Psoas muscle (tissue), 8 donors: ENCODE results near the gene PALLD. TPM values are rescaled to one million over a fixed set of nuclear protein-coding genes. Genes with fewer than 3 reads are reported as not detected.

Experiments used
- ATAC-seq, 4 donors: fragments of 200-7000 bp; cut with Tn5 transposase; one replicate each; pipeline ENCODE4 v1.9.1; 2020; ENCODE audit warnings: moderate library complexity in 3 of 4, mild to moderate bottlenecking in 2 of 4
- DNase-seq, 2 donors: peaks; one replicate each; pipeline ENCODE4 v3.0.0-alpha.2; 2020
- H3K27ac ChIP-seq: fragments of 200-600 bp; one replicate; pipeline ENCODE4 v1.8.0; 2022
- H3K27me3 ChIP-seq, 3 donors: fragments of 200-600 bp in 1 of 3; one replicate each; pipeline versions ENCODE4 v1.6.1 to v1.8.0; 2013 to 2022; ENCODE audit warnings: low read length in 2 of 3, mild to moderate bottlenecking in 2 of 3, moderate library complexity in 1 of 3; ENCODE audit not compliant: insufficient read depth in 3 of 3
- H3K36me3 ChIP-seq, 2 donors: fragments of 200-600 bp in 1 of 2; one replicate each; pipeline versions ENCODE4 v1.6.1 to v1.8.0; 2013 to 2022; ENCODE audit warnings: low read depth in 1 of 2, mild to moderate bottlenecking in 1 of 2, moderate library complexity in 1 of 2; ENCODE audit not compliant: insufficient read depth in 1 of 2
- H3K4me1 ChIP-seq: fragments of 200-600 bp; one replicate; pipeline ENCODE4 v1.8.0; 2022
- H3K4me3 ChIP-seq: fragments of 200-600 bp; one replicate; pipeline ENCODE4 v1.8.0; 2022; ENCODE audit warnings: mild to moderate bottlenecking
- H3K9me3 ChIP-seq: fragments of 200-600 bp; one replicate; pipeline ENCODE4 v1.8.0; 2022
- WGBS, 3 donors: extraction: QIAGEN DNeasy Blood & Tissue Kit; methylation state at CpG; one replicate each; pipeline versions ENCODE4 v1.1.6 to v1.1.7; 2013; 5-methylcytosine and 5-hydroxymethylcytosine counted together
- intact Hi-C, 2 donors: fragments of 100-400 bp; cut with DNase I; formaldehyde crosslinking; loops; one replicate each; pipeline versions ENCODE4 v1.11.0 to v1.14.2; 2022
- polyA plus RNA-seq, 3 donors: library from polyadenylated mRNA; stranded (reverse); fragments of 200-250 nt; gene quantifications; one replicate each; pipeline ENCODE4 v1.2.3, GENCODE V29; 2013
- total RNA-seq, 4 donors: library from RNA; stranded (reverse); fragmentation: NEBNext Ultra II Directional in 2 of 4; extraction: Animal tissue kit (Norgen Biotek cat#: 25700) in 2 of 4; gene quantifications; one replicate each; pipeline versions ENCODE4 v1.2.1 to v1.2.4, GENCODE V29; 2021 to 2023
- TF ChIP-seq, protein P1 (sequence below): fragments of 200-600 bp; IDR thresholded peaks from one replicate; pipeline ENCODE4 v1.8.0; 2022; ENCODE audit warnings: antibody characterized with exemption
- donor health status: healthy with polysubstance abuse.
- donor health status: DM: no; HTN: no; CAD: no; lungs with moderate emphysema.
- donor health status: Bipolar disorder and iron deficiency.
- donor health status: healthy.
- donor health status: DM: yes; HTN: yes; CAD: no.
- donor health status: DM: no; HTN: no; CAD: no.
- donor health status: DM: no; HTN: no; CAD: no.
- donor health status: DM: yes; HTN: yes; CAD: no.

The PALLD gene
- total and polyA plus RNA-seq, 7 donors: 19.2 to 245 (median 168) TPM

DNA sequence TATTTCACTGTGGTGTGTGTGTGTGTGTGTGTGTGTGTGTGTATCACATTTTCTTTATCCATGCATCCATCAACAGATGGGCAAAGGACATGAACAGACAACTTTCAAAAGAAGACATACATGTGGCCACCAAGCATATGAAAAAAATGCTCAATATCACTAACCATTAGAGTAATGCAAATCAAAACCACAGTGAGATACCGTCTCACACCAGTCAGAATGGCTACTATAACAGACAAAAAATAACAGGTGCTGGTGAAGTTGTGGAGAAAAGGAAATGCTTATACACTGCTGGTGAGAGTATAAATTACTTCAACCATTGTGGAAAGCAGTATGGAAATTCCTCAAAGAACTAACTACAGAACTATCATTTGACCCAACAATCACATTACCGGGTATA is 83.4 kb downstream of the PALLD start:
- intact Hi-C loops: loop anchor here (10.0 kb wide), 2 partner anchors 95 to 105 kb away; no protein-coding TSS in a partner anchor

DNA sequence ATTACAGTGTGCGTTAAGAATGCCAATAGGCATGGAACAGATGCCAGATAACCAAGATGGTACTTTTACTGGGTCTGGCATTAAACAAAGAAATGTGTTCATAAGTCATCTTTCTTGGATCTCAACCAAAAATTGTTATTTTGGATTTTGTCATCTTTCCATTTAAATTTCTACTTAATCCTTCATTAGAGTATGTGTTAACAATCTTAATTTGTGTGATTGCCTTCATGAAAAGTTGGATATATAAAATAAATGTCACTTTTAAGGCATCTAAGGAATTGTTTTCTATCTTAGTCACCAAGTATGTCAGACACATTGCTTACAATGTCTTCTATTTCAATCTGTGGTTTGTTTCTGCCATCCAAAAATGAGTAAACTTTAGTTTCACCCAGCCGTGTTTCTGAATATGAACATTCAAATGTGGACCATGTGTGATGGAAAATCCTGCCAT is 87.5 kb downstream of the PALLD start:
- intact Hi-C loops: loop anchor here (10.0 kb wide), 2 partner anchors 90 to 100 kb away; no protein-coding TSS in a partner anchor
- Histone ChIP-seq H3K4me3 (no peak overlapping the region), H3K9me3 (no peaks in the 10 kb centered on the region), H3K27ac (no peak overlapping the region), H3K4me1 (peaks cover 18% of the 10 kb centered on the region), H3K27me3 (no peaks in the 10 kb centered on the region), H3K36me3 (no peaks in the 10 kb centered on the region)
- no peak for ATAC-seq
- 35 to 78% (median 53%) methylated on average over 2 of the region's 2 CpGs for WGBS, 3 donors
- DNase-seq: no peak
- TF ChIP-seq, protein P1, sequence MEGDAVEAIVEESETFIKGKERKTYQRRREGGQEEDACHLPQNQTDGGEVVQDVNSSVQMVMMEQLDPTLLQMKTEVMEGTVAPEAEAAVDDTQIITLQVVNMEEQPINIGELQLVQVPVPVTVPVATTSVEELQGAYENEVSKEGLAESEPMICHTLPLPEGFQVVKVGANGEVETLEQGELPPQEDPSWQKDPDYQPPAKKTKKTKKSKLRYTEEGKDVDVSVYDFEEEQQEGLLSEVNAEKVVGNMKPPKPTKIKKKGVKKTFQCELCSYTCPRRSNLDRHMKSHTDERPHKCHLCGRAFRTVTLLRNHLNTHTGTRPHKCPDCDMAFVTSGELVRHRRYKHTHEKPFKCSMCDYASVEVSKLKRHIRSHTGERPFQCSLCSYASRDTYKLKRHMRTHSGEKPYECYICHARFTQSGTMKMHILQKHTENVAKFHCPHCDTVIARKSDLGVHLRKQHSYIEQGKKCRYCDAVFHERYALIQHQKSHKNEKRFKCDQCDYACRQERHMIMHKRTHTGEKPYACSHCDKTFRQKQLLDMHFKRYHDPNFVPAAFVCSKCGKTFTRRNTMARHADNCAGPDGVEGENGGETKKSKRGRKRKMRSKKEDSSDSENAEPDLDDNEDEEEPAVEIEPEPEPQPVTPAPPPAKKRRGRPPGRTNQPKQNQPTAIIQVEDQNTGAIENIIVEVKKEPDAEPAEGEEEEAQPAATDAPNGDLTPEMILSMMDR: no peak

More for the DNA sequence above, 83.4 kb downstream of the PALLD start:
- Histone ChIP-seq H3K9me3 (no peaks in the 10 kb centered on the region), H3K4me1 (no peaks in the 10 kb centered on the region), H3K4me3 (no peak overlapping the region), H3K27ac (no peak overlapping the region), H3K27me3 (no peaks in the 10 kb centered on the region), H3K36me3 (no peaks in the 10 kb centered on the region)
- ATAC-seq: no peak
- TF ChIP-seq, protein P1: no peak
- WGBS, 3 donors: 65 to 83% (median 68%) methylated on average over 2 of the region's 2 CpGs
- no peak for DNase-seq

DNA sequence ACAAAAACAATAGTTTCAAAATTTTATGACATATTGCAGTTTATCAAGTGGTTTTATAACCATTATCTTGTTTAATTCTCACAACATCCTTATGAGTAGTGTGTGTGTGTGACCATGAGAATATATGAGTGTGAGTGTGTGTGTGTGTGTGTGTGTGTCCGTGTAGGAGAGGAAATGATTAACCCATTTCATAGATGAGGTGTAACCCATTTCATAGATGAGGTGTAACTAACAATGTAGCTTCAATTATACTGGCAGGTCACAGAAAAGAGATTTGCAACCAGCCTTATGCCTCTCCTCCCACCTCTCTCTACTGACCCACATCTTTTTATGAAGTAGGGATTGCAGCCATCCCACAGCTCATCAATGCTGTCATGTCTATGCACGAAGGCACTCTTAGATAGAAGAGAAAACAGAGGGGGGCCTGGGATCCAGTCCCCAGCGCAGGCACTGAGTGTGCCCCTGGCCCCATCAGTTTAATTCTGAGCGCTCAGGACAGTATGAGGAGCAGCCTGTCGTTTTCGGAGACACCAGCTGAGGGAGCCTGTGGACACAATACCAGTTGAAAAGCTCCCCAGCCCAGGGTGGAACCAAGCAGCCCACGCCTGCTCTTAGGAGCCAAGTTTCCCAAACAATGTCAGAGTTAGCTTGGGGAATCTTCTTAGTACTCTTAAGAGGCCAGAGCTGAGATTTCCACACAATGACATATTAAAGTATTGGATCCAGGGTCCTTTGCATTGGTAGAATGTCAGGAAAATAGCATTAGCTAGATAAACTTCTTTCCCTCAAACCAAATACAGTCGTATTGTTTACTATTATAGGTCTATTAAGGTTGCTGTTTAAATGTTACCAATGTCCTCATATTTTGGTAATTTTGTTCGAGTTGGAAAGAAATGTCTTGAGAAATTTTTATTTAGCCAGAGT is 88.6 kb downstream of the PALLD start:
- Histone ChIP-seq H3K4me1 (peaks cover 18% of the 10 kb centered on the region), H3K36me3 (no peaks in the 10 kb centered on the region), H3K27ac (no peak overlapping the region), H3K4me3 (no peak overlapping the region), H3K9me3 (no peaks in the 10 kb centered on the region), H3K27me3 (no peaks in the 10 kb centered on the region)
- peak; percentile 88 to 95 (median 92) for ATAC-seq
- TF ChIP-seq, protein P1: peak; percentile 77
- WGBS, 3 donors: 25 to 48% (median 39%) methylated on average over 9 of the region's 9 CpGs
- peak; percentile 80 to 85 for DNase-seq
- intact Hi-C loops: loop anchor here (5.0 to 10.0 kb wide), 4 partner anchors 47 to 332 kb away; no protein-coding TSS in a partner anchor

DNA sequence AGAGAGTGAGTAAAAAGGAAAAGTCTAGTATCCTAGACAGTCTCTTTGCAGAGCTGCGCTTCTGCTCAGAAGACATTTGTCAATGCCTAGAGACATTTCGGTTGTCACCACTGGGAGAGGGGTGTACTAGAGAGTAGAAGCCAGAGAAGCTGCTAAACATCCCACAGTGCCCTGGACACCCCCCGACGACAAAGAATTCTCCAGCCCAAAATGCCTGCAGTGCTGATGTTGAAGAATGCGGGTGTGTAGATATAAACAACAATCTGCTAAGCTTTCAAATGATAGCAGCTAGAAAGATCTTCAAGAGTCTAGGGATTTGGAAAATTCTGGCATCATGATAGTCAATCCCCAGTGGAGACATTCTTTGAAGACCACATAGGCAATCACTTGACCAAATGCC is 90.1 kb downstream of the PALLD start:
- Histone ChIP-seq H3K27me3 (no peaks in the 10 kb centered on the region), H3K4me3 (no peak overlapping the region), H3K4me1 (peaks cover 18% of the 10 kb centered on the region), H3K27ac (no peak overlapping the region), H3K36me3 (no peaks in the 10 kb centered on the region), H3K9me3 (no peaks in the 10 kb centered on the region)
- ATAC-seq (no peak), DNase-seq (no peak)
- WGBS, 3 donors: 44 to 80% (median 63%) methylated on average over 5 of the region's 5 CpGs
- TF ChIP-seq, protein P1: no peak
- intact Hi-C loops: loop anchor here (5.0 to 10.0 kb wide), 4 partner anchors 45 to 330 kb away; no protein-coding TSS in a partner anchor
